Mesendoderm (in vitro differentiated cells): ENCODE results near the gene FRYL.
A peak's percentile ranks its signal among the peaks of the same experiment; 100 is the strongest.

ENCODE experiments used
- DNase-seq: peaks from one replicate; pipeline ENCODE4 v3.0.0; 2013
- H2AK5ac ChIP-seq: 2 replicates; pipeline ENCODE4 v1.6.1; 2013; ENCODE audit warnings: low read length, inconsistent platforms
- H2BK120ac ChIP-seq: 2 replicates; pipeline ENCODE4 v1.6.1; 2013; ENCODE audit warnings: low read depth, mild to moderate bottlenecking, low read length, moderate library complexity, mixed read lengths
- H2BK15ac ChIP-seq: replicated peaks from 2 replicates; pipeline ENCODE4 v1.6.1; 2013; ENCODE audit warnings: low read depth, mild to moderate bottlenecking, moderate library complexity
- H2BK5ac ChIP-seq: 2 replicates; pipeline ENCODE4 v1.6.1; 2013; ENCODE audit warnings: low read length, inconsistent platforms
- H3K18ac ChIP-seq: 2 replicates; pipeline ENCODE4 v1.6.1; 2013; ENCODE audit warnings: mild to moderate bottlenecking, low read length, mixed read lengths
- H3K23ac ChIP-seq: one replicate; pipeline ENCODE4 v1.6.1; 2013; ENCODE audit warnings: low read length
- H3K27ac ChIP-seq: 2 replicates; pipeline ENCODE4 v1.5.1; 2013; ENCODE audit warnings: low read depth, mild to moderate bottlenecking, inconsistent platforms, low read length, moderate library complexity
- H3K27me3 ChIP-seq: 2 replicates; pipeline ENCODE4 v1.6.1; 2013; ENCODE audit warnings: low read length, control low read depth, mild to moderate bottlenecking, inconsistent platforms; ENCODE audit not compliant: insufficient read depth, poor library complexity
- H3K36me3 ChIP-seq: 2 replicates; pipeline ENCODE4 v1.6.1; 2013; ENCODE audit warnings: low read length, inconsistent platforms; ENCODE audit not compliant: control insufficient read depth, insufficient read depth
- H3K4ac ChIP-seq: one replicate; pipeline ENCODE4 v1.6.1; 2013; ENCODE audit warnings: low read depth, mild to moderate bottlenecking, low read length, moderate library complexity
- H3K4me1 ChIP-seq: 2 replicates; pipeline ENCODE4 v1.6.1; 2013; ENCODE audit warnings: low read depth, low read length, inconsistent platforms; ENCODE audit not compliant: control insufficient read depth
- H3K4me2 ChIP-seq: 2 replicates; pipeline ENCODE4 v1.6.1; 2013; ENCODE audit warnings: low read length
- H3K4me3 ChIP-seq: 2 replicates; pipeline ENCODE4 v1.5.1; 2013; ENCODE audit warnings: mild to moderate bottlenecking, low read length
- H3K56ac ChIP-seq: one replicate; pipeline ENCODE4 v1.6.1; 2013; ENCODE audit warnings: low read length
- H3K79me1 ChIP-seq: 2 replicates; pipeline ENCODE4 v1.6.1; 2013; ENCODE audit warnings: low read length, inconsistent platforms
- H3K79me2 ChIP-seq: 2 replicates; pipeline ENCODE4 v1.6.1; 2013; ENCODE audit warnings: mild to moderate bottlenecking, low read length; ENCODE audit not compliant: control insufficient read depth, insufficient read depth
- H3K9ac ChIP-seq: 2 replicates; pipeline ENCODE4 v1.6.1; 2013; ENCODE audit warnings: low read length, inconsistent platforms
- H4K5ac ChIP-seq: one replicate; pipeline ENCODE4 v1.6.1; 2013; ENCODE audit warnings: low read length
- H4K8ac ChIP-seq: one replicate; pipeline ENCODE4 v1.6.1; 2013; ENCODE audit warnings: low read depth, mild to moderate bottlenecking, control low read depth, low read length, moderate library complexity
- WGBS: extraction: QIAGEN DNeasy Blood & Tissue Kit; methylation state at CpG from one replicate; pipeline ENCODE4 v1.1.7; 2013; ENCODE audit warnings: low lambda C conversion rate, missing lambda C conversion rate; ENCODE audit not compliant: insufficient coverage; ENCODE audit errors: extremely low coverage; 5-methylcytosine and 5-hydroxymethylcytosine counted together

The FRYL gene

DNA sequence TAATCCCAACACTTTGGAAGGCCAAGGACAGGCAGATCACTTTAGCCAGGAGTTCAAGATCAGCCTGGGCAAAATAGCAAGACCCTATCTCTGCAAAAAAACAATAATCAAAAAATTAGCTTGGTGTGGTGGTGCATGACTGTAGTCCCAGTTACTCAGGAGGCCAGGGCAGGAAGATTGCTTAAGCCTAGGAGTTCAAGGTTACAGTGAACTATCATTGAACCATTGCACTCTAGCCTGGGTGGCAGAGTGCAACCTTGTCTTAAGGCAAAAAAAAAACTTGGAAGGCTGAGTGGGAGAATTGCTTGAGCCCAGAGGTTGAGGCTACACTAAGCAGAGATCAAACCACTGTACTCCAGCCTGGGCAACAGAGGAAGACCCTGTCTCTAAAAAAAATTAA lies 5.2 kb upstream of the FRYL start:
- Histone ChIP-seq H3K79me2 (no peaks in the 10 kb centered on the region), H3K56ac (no peak overlapping the region), H2BK5ac (no peak overlapping the region), H3K4ac (no peak overlapping the region), H4K5ac (no peak overlapping the region), H3K27ac (no peak overlapping the region), H3K23ac (no peak overlapping the region), H2AK5ac (no peak overlapping the region), H3K18ac (no peak overlapping the region), H3K9ac (no peak overlapping the region), H3K79me1 (no peaks in the 10 kb centered on the region), H2BK15ac (no peak overlapping the region), H3K4me1 (no peaks in the 10 kb centered on the region), H3K27me3 (no peaks in the 10 kb centered on the region), H3K36me3 (no peaks in the 10 kb centered on the region), H4K8ac (no peak overlapping the region), H2BK120ac (no peak overlapping the region), H3K4me2 (no peak overlapping the region), H3K4me3 (no peak overlapping the region)
- DNase-seq, result no peak

GRCh38 chr4:48781968-48782367 lies 1.9 kb upstream of the FRYL start:
- DNase-seq, result no peak

DNA sequence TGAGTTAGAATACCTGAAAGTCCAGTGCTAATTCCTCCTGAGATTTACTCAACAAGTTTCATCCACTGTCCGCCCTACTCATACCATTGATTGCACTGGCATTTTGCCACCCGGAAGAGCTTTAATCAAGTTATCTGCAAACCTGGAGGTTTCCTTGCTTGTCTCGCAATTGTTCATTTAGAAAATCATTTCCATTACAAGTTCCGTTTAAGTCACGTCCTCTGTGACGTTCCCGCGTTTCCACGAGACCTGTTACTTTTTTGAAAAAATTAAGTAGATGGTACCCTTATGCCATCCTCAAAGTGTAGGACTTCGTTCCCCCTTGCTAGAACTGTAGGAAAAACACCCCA lies 761 bp upstream of the FRYL start:
- Histone ChIP-seq H3K56ac (peak overlapping the region; percentile 83), H3K4me3 (peak overlapping the region; percentile 61), H2AK5ac (no peak overlapping the region), H4K5ac (no peak overlapping the region), H2BK120ac (no peak overlapping the region), H3K4me2 (peak overlapping the region; percentile 52), H3K79me1 (no peaks in the 10 kb centered on the region), H3K4me1 (no peaks in the 10 kb centered on the region), H3K27me3 (no peaks in the 10 kb centered on the region), H3K36me3 (no peaks in the 10 kb centered on the region), H3K4ac (no peak overlapping the region), H3K23ac (no peak overlapping the region), H3K27ac (peak overlapping the region; percentile 83), H3K9ac (peak overlapping the region; percentile 69), H3K18ac (peak overlapping the region; percentile 73), H4K8ac (no peak overlapping the region), H3K79me2 (peaks cover 22% of the 10 kb centered on the region), H2BK15ac (no peak overlapping the region), H2BK5ac (no peak overlapping the region)
- no peak for DNase-seq
- WGBS, result no CpG with 5 or more reads among the region's 10 CpGs

More at GRCh38 chr4:48781968-48782367, 1.9 kb upstream of the FRYL start:
- no peak overlapping the region for H3K18ac ChIP-seq
- no peak overlapping the region for H3K4me2 ChIP-seq
- H3K9ac ChIP-seq, result no peak overlapping the region
- H2BK5ac ChIP-seq, result no peak overlapping the region
- H2AK5ac ChIP-seq, result no peak overlapping the region
- H3K4me3 ChIP-seq, result no peak overlapping the region
- H3K56ac ChIP-seq, result no peak overlapping the region
- no peaks in the 10 kb centered on the region for H3K4me1 ChIP-seq
- H2BK15ac ChIP-seq, result no peak overlapping the region
- no peaks in the 10 kb centered on the region for H3K36me3 ChIP-seq
- H4K5ac ChIP-seq, result no peak overlapping the region
- peaks cover 19% of the 10 kb centered on the region for H3K79me2 ChIP-seq
- no peaks in the 10 kb centered on the region for H3K79me1 ChIP-seq
- H3K27ac ChIP-seq, result no peak overlapping the region
- H2BK120ac ChIP-seq, result no peak overlapping the region
- no peaks in the 10 kb centered on the region for H3K27me3 ChIP-seq
- no peak overlapping the region for H3K23ac ChIP-seq
- H4K8ac ChIP-seq, result no peak overlapping the region
- H3K4ac ChIP-seq, result no peak overlapping the region

- no peak overlapping the region for H2BK15ac ChIP-seq
- H3K9ac ChIP-seq, result peak overlapping the region; percentile 95
- H3K4ac ChIP-seq, result peak overlapping the region; percentile 97
- H3K27me3 ChIP-seq, result no peaks in the 10 kb centered on the region
- H3K4me1 ChIP-seq, result peaks cover 6% of the 10 kb centered on the region
- peak overlapping the region; percentile 55 for H2BK120ac ChIP-seq
- H3K23ac ChIP-seq, result peak overlapping the region; percentile 73
- WGBS, result no CpG with 5 or more reads among the region's 108 CpGs
- H3K79me1 ChIP-seq, result peaks cover 3% of the 10 kb centered on the region
- H3K79me2 ChIP-seq, result peaks cover 34% of the 10 kb centered on the region
- peak overlapping the region; percentile 100 for H3K27ac ChIP-seq
- peak overlapping the region; percentile 45 for H3K4me2 ChIP-seq
- H3K56ac ChIP-seq, result peak overlapping the region; percentile 95
- peak overlapping the region; percentile 49 for H2BK5ac ChIP-seq
- H3K4me3 ChIP-seq, result peak overlapping the region; percentile 85
- H2AK5ac ChIP-seq, result no peak overlapping the region
- H3K18ac ChIP-seq, result peak overlapping the region; percentile 90
- H3K36me3 ChIP-seq, result no peaks in the 10 kb centered on the region
- peak; percentile 61 for DNase-seq
- no peak overlapping the region for H4K5ac ChIP-seq
- peak overlapping the region; percentile 28 for H4K8ac ChIP-seq
Observed at GRCh38 chr4:48779095-48779997, 733 bp downstream of the FRYL start.

DNA sequence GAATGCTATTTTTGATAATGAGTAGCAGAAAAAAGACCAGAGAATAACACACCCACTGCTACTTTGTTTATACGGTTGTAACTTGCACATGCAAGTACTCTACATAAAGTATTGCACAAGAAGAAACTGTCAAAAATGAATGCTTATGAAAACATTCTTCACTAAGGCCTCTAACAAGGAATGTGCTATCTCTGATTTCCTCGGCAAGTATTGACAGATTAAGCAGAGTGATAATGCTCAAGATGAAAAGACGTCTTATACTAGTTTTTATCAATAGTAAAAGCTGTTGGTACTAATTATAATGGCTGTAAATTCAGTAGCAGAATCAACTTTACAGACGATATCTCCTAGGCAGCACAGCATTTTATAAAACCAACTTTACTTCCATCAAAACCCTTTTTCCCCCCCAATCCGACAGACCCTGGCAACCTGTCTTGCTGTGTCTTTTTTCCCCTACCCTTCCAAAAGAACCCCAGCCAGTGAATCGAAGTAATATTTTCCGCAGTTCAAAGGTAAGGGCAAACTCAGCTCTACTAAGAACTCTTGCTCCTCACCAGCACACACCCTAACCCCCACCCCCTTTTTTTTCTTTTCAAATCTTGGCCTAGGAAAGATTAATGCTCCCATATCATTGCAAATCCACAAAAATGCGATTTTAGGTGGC lies 1.5 kb downstream of the FRYL start:
- WGBS, result no CpG with 5 or more reads among the region's 8 CpGs
- Histone ChIP-seq H3K27ac (peak overlapping the region; percentile 100), H3K23ac (no peak overlapping the region), H3K9ac (peak overlapping the region; percentile 95), H2AK5ac (no peak overlapping the region), H3K4me1 (peaks cover 6% of the 10 kb centered on the region), H3K79me2 (peaks cover 38% of the 10 kb centered on the region), H2BK5ac (no peak overlapping the region), H3K4ac (peak overlapping the region; percentile 97), H3K18ac (peak overlapping the region; percentile 90), H3K4me2 (peak overlapping the region; percentile 46), H4K8ac (no peak overlapping the region), H3K36me3 (no peaks in the 10 kb centered on the region), H3K27me3 (no peaks in the 10 kb centered on the region), H3K56ac (peak overlapping the region; percentile 95), H4K5ac (no peak overlapping the region), H3K4me3 (peak overlapping the region; percentile 85), H3K79me1 (peaks cover 4% of the 10 kb centered on the region), H2BK120ac (no peak overlapping the region), H2BK15ac (no peak overlapping the region)
- no peak for DNase-seq
